B cell (primary cell): ENCODE measurements around the gene IL20. TPM values are rescaled to one million over a fixed set of nuclear protein-coding genes. Genes with fewer than 3 reads are reported as not detected.

Experiments
- ATAC-seq: fragments of 200-7000 bp; cut with Tn5 transposase; one replicate; pipeline ENCODE4 v1.10.0; 2021; ENCODE audit warnings: low read depth, mild to moderate bottlenecking, moderate number of reproducible peaks, moderate library complexity
- CTCF ChIA-PET: fragments of 350-600 bp; sonication (Branson Sonifier 250); formaldehyde crosslinking; loops from one replicate; lab custom pipeline; 2021; ENCODE audit warnings: antibody characterized with exemption, inconsistent platforms; lab: Charles Lee
- POLR2A ChIA-PET: fragments of 350-600 bp; sonication (Branson Sonifier 250); formaldehyde crosslinking; loops from one replicate; lab custom pipeline; 2021; ENCODE audit warnings: antibody characterized with exemption; lab: Charles Lee
- DNase-seq: peaks from one replicate; pipeline ENCODE4 v3.0.0; 2013
- H2AFZ ChIP-seq: 2 replicates; pipeline ENCODE4 v1.6.1; 2012; ENCODE audit warnings: mild to moderate bottlenecking, low read depth, low read length; ENCODE audit not compliant: insufficient read depth, poor library complexity, severe bottlenecking
- H3K27ac ChIP-seq, 2 donors: 1 replicate in 1 of 2; 2 replicates in 1 of 2; pipeline ENCODE4 v1.5.1; 2012 to 2013; ENCODE audit warnings: low read length in 2 of 2, mild to moderate bottlenecking in 2 of 2, moderate library complexity in 1 of 2
- H3K27me3 ChIP-seq, 4 experiments: fragments of 200-600 bp in 1 of 4; sonication (generic) in 1 of 4; replicated peaks in 1 of 4; 1 replicate in 2 of 4; 2 replicates in 2 of 4; pipeline versions ENCODE4 v1.6.1 to v1.7.0; 2013 to 2016; ENCODE audit warnings: low read length in 3 of 4, mild to moderate bottlenecking in 2 of 4, mixed read lengths in 1 of 4, moderate library complexity in 1 of 4; ENCODE audit not compliant: insufficient read depth in 4 of 4, control insufficient read depth in 3 of 4; ENCODE audit errors: control extremely low read depth in 1 of 4
- H3K36me3 ChIP-seq, 2 experiments: replicated peaks in 1 of 2; 1 replicate in 1 of 2; 2 replicates in 1 of 2; pipeline versions ENCODE4 v1.6.1 to v1.7.1; 2013; ENCODE audit warnings: low read length in 1 of 2; ENCODE audit not compliant: insufficient read depth in 2 of 2, control insufficient read depth in 1 of 2; ENCODE audit errors: control extremely low read depth in 1 of 2, extremely low read depth in 1 of 2
- H3K4me1 ChIP-seq, 2 donors: fragments of 200-600 bp in 1 of 2; sonication (generic) in 1 of 2; 1 replicate in 1 of 2; 2 replicates in 1 of 2; pipeline versions ENCODE4 v1.5.1 to v1.6.1; 2013 to 2017; ENCODE audit warnings: low read length in 2 of 2; ENCODE audit not compliant: control insufficient read depth in 2 of 2, insufficient read depth in 2 of 2
- H3K4me2 ChIP-seq: replicated peaks from 2 replicates; pipeline ENCODE3; 2012; ENCODE audit warnings: mild to moderate bottlenecking, low read depth, low read length; ENCODE audit not compliant: poor library complexity, severe bottlenecking
- H3K4me3 ChIP-seq, 5 experiments: fragments of 200-600 bp in 1 of 5; sonication (generic) in 1 of 5; 1 replicate in 3 of 5; 2 replicates in 2 of 5; pipeline versions ENCODE4 v1.5.1 to v1.7.0; 2011 to 2016; ENCODE audit warnings: low read length in 4 of 5, mild to moderate bottlenecking in 4 of 5, low read depth in 2 of 5, control low read depth in 1 of 5, moderate library complexity in 1 of 5; ENCODE audit not compliant: insufficient read depth in 1 of 5; ENCODE audit errors: control extremely low read depth in 1 of 5, extremely low read depth in 1 of 5
- H3K79me2 ChIP-seq: fragments of 200-600 bp; sonication (generic); one replicate; pipeline ENCODE4 v1.6.0; 2016; ENCODE audit warnings: low read length; ENCODE audit not compliant: control insufficient read depth, insufficient read depth
- H3K9ac ChIP-seq: fragments of 200-600 bp; sonication (generic); 2 replicates; pipeline ENCODE4 v1.6.1; 2017; ENCODE audit warnings: mild to moderate bottlenecking, low read length, moderate library complexity
- H3K9me3 ChIP-seq, 3 donors: one replicate each; pipeline versions ENCODE4 v1.6.1 to v1.7.1; 2013; ENCODE audit warnings: low read length in 2 of 3; ENCODE audit not compliant: control insufficient read depth in 2 of 3, insufficient read depth in 1 of 3; ENCODE audit errors: control extremely low read depth in 1 of 3
- H4K20me1 ChIP-seq: 2 replicates; pipeline ENCODE4 v1.6.0; 2012; ENCODE audit warnings: mild to moderate bottlenecking, low read length; ENCODE audit not compliant: insufficient read depth, control insufficient read depth, poor library complexity, severe bottlenecking
- H3K27ac Mint-ChIP-seq: one replicate; pipeline ENCODE4 v1.8.0; 2021; ENCODE audit warnings: mixed read lengths
- H3K27me3 Mint-ChIP-seq: one replicate; pipeline ENCODE4 v1.8.0; 2021; ENCODE audit warnings: mixed read lengths
- H3K4me1 Mint-ChIP-seq: one replicate; pipeline ENCODE4 v1.8.0; 2021; ENCODE audit warnings: mixed read lengths
- H3K4me3 Mint-ChIP-seq: one replicate; pipeline ENCODE4 v1.8.0; 2021; ENCODE audit warnings: mixed read lengths
- H3K9me3 Mint-ChIP-seq: one replicate; pipeline ENCODE4 v1.8.0; 2022; ENCODE audit warnings: mixed read lengths; ENCODE audit not compliant: insufficient read depth
- CTCF ChIP-seq: fragments of 200-600 bp; IDR thresholded peaks from one replicate; pipeline ENCODE4 v1.8.0; 2022; ENCODE audit warnings: antibody characterized with exemption, mild to moderate bottlenecking
- EZH2 ChIP-seq: IDR thresholded peaks from 2 replicates; pipeline ENCODE4 v1.6.1; 2012; ENCODE audit warnings: borderline replicate concordance, low read depth, mild to moderate bottlenecking, moderate library complexity, low read length; ENCODE audit not compliant: insufficient read depth, poor library complexity, severe bottlenecking
- WGBS: methylation state at CpG from one replicate; pipeline ENCODE4 v1.1.5; 2013; ENCODE audit warnings: missing lambda C conversion rate; ENCODE audit not compliant: insufficient coverage; 5-methylcytosine and 5-hydroxymethylcytosine counted together
- intact Hi-C: fragments of 100-400 bp; cut with micrococcal nuclease; formaldehyde crosslinking; loops from one replicate; pipeline ENCODE4 v1.10.0; 2022
- polyA plus RNA-seq: library from polyadenylated mRNA; depleted of rRNA; stranded (reverse); fragments of >200 nt; gene quantifications from 2 replicates; pipeline ENCODE4 v1.2.3, GENCODE V29; 2012
- total RNA-seq, 2 donors: library from RNA; stranded (reverse); fragments of 120-200 nt in 1 of 2; gene quantifications; 1 replicate in 1 of 2; 2 replicates in 1 of 2; pipeline versions ENCODE4 v1.2.3 to v1.2.4, GENCODE V29; 2013 to 2022

The IL20 gene
- total and polyA plus RNA-seq, 2 donors (not counting 1 experiment from before 2014, with no cell fraction given): not detected

GRCh38 chr1:206847337-206847834 lies 18.0 kb upstream of the IL20 start:
- Mint-ChIP-seq H3K9me3 (no peaks in the 10 kb centered on the region), H3K4me3 (no peak overlapping the region), H3K27ac (no peak overlapping the region), H3K27me3 (peaks cover 21% of the 10 kb centered on the region), H3K4me1 (no peaks in the 10 kb centered on the region)
- TF ChIP-seq CTCF (no peak), EZH2 (no peak)
- no peaks in the 10 kb centered on the region for H3K9me3 ChIP-seq
- H3K9ac ChIP-seq: no peak overlapping the region
- WGBS: 100% methylated on average over 3 of the region's 3 CpGs
- H3K27ac ChIP-seq: no peak overlapping the region
- ChIA-PET CTCF (interaction anchor here (1.0 to 2.2 kb wide), 6 partner anchors 9 to 196 kb away, joined by 3 to 7 read pairs (median 3); no protein-coding TSS in a partner anchor), POLR2A (no interaction called here)
- DNase-seq (no peak), ATAC-seq (no peak)
- no peak overlapping the region for H2AFZ ChIP-seq
- no peaks in the 10 kb centered on the region for H3K4me1 ChIP-seq
- no peaks in the 10 kb centered on the region for H3K36me3 ChIP-seq
- no peak overlapping the region for H3K4me2 ChIP-seq
- no peaks in the 10 kb centered on the region for H3K79me2 ChIP-seq
- H3K27me3 ChIP-seq: no peaks in the 10 kb centered on the region
- intact Hi-C loops: no loop called here
- no peaks in the 10 kb centered on the region for H4K20me1 ChIP-seq
- no peak overlapping the region for H3K4me3 ChIP-seq

- no CpG with 5 or more reads among the region's 1 CpG for WGBS
- TF ChIP-seq CTCF (no peak), EZH2 (no peak)
- POLR2A ChIA-PET: no interaction called here
- H3K4me2 ChIP-seq: no peak overlapping the region
- no peaks in the 10 kb centered on the region for H3K9me3 ChIP-seq
- intact Hi-C loops: no loop called here
- H3K27ac Mint-ChIP-seq: no peak overlapping the region
- no peaks in the 10 kb centered on the region for H4K20me1 ChIP-seq
- H3K36me3 ChIP-seq: no peaks in the 10 kb centered on the region
- H2AFZ ChIP-seq: no peak overlapping the region
- H3K4me1 ChIP-seq: no peaks in the 10 kb centered on the region
- no peaks in the 10 kb centered on the region for H3K27me3 ChIP-seq
- CTCF ChIA-PET: interaction anchor here (1.0 to 2.2 kb wide), 6 partner anchors 8 to 195 kb away, joined by 3 to 7 read pairs (median 3); no protein-coding TSS in a partner anchor
- no peak for ATAC-seq
- no peaks in the 10 kb centered on the region for H3K9me3 Mint-ChIP-seq
- H3K27me3 Mint-ChIP-seq: peaks cover 21% of the 10 kb centered on the region
- no peak for DNase-seq
- no peaks in the 10 kb centered on the region for H3K79me2 ChIP-seq
- H3K4me3 Mint-ChIP-seq: no peak overlapping the region
- no peak overlapping the region for H3K4me3 ChIP-seq
- H3K4me1 Mint-ChIP-seq: no peaks in the 10 kb centered on the region
- no peak overlapping the region for H3K9ac ChIP-seq
- no peak overlapping the region for H3K27ac ChIP-seq
Measured at GRCh38 chr1:206847946-206848345, 17.5 kb upstream of the IL20 start.
